ENCODE results near the gene FOSB.

DNA sequence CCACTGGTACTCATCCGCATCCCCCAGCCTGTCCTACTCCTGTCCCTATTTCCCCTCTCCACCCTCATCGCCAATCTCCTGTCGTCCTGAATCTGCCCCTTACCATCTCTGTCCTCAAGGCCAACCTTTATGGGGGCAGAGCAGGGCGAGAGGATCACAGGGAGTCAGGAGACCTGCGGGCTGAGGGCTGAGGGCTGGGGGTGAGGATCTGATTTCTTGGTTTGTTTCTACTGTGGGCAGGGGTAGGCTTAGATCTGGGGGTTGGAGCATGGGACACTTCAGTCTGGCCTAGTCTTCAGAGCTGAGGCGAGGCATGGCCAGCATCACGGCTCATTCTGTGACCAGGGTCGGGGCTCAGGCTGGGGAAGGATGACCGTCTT lies 27.5 kb upstream of the FOSB start:
- TF ChIP-seq, protein P1, sequence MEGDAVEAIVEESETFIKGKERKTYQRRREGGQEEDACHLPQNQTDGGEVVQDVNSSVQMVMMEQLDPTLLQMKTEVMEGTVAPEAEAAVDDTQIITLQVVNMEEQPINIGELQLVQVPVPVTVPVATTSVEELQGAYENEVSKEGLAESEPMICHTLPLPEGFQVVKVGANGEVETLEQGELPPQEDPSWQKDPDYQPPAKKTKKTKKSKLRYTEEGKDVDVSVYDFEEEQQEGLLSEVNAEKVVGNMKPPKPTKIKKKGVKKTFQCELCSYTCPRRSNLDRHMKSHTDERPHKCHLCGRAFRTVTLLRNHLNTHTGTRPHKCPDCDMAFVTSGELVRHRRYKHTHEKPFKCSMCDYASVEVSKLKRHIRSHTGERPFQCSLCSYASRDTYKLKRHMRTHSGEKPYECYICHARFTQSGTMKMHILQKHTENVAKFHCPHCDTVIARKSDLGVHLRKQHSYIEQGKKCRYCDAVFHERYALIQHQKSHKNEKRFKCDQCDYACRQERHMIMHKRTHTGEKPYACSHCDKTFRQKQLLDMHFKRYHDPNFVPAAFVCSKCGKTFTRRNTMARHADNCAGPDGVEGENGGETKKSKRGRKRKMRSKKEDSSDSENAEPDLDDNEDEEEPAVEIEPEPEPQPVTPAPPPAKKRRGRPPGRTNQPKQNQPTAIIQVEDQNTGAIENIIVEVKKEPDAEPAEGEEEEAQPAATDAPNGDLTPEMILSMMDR (IDR thresholded peaks at IDR 0.05) = no peak
- TF ChIP-seq JUN (IDR thresholded peaks at IDR 0.05) (no peak), CHD4 (IDR thresholded peaks at IDR 0.05; ENCODE audit: borderline replicate concordance) (no peak), EHMT2 (IDR thresholded peaks at IDR 0.05; ENCODE audit: low read depth) (no peak), ESRRA (IDR thresholded peaks at IDR 0.05; ENCODE audit: borderline replicate concordance, low read length) (no peak), EP300 (IDR thresholded peaks at IDR 0.05) (no peak), CHD2 (IDR thresholded peaks at IDR 0.05; ENCODE audit: low read length, partially characterized antibody) (no peak), RFX5 (IDR thresholded peaks at IDR 0.05) (no peak), ZNF302 (CRISPR knock-in tag; IDR thresholded peaks at IDR 0.05) (no peak)
